Astrocyte (in vitro differentiated cells and primary cell): ENCODE measurements around the gene KDM1B. TPM values are rescaled to one million over a fixed set of nuclear protein-coding genes. Genes with fewer than 3 reads are reported as not detected.

Source experiments
- DNase-seq: peaks from one replicate; pipeline ENCODE4 v3.0.0-alpha.2; 2010; ENCODE audit warnings: low read depth
- FAIRE-seq: peaks from 2 replicates; lab custom pipeline; 2011; peaks lifted over from hg19 to GRCh38; lab: Jason Lieb, UNC
- H2AFZ ChIP-seq: 2 replicates; pipeline ENCODE4 v1.6.0; 2012; ENCODE audit warnings: low read depth, low read length, inconsistent platforms
- H3K27ac ChIP-seq: 2 replicates; pipeline ENCODE4 v1.5.1; 2011; ENCODE audit warnings: low read depth, low read length, inconsistent platforms
- H3K27me3 ChIP-seq: 2 replicates; pipeline ENCODE4 v1.6.0; 2011; ENCODE audit warnings: low read length, inconsistent platforms; ENCODE audit not compliant: insufficient read depth
- H3K36me3 ChIP-seq: 2 replicates; pipeline ENCODE4 v1.5.1; 2011; ENCODE audit warnings: low read length, inconsistent platforms; ENCODE audit not compliant: insufficient read depth
- H3K4me1 ChIP-seq: 2 replicates; pipeline ENCODE4 v1.5.1; 2011; ENCODE audit warnings: low read length, inconsistent platforms; ENCODE audit not compliant: insufficient read depth
- H3K4me2 ChIP-seq: 2 replicates; pipeline ENCODE4 v1.6.0; 2012; ENCODE audit warnings: low read length, inconsistent platforms
- H3K4me3 ChIP-seq: 2 replicates; pipeline ENCODE4 v1.5.1; 2011; ENCODE audit warnings: low read depth, mild to moderate bottlenecking, low read length, inconsistent platforms; ENCODE audit not compliant: insufficient read depth
- H3K79me2 ChIP-seq: 2 replicates; pipeline ENCODE4 v1.6.0; 2012; ENCODE audit warnings: mild to moderate bottlenecking, low read length, inconsistent platforms; ENCODE audit not compliant: insufficient read depth
- H3K9ac ChIP-seq: 2 replicates; pipeline ENCODE4 v1.6.0; 2012; ENCODE audit warnings: mild to moderate bottlenecking, low read length, inconsistent platforms
- H3K9me3 ChIP-seq: 2 replicates; pipeline ENCODE4 v1.5.1; 2012; ENCODE audit warnings: low read depth, mild to moderate bottlenecking, low read length, inconsistent platforms; ENCODE audit not compliant: insufficient read depth
- H4K20me1 ChIP-seq: 2 replicates; pipeline ENCODE4 v1.6.0; 2012; ENCODE audit warnings: low read length, inconsistent platforms; ENCODE audit not compliant: insufficient read depth
- H3K27ac Mint-ChIP-seq: one replicate; pipeline ENCODE4 v1.8.0; 2021; ENCODE audit warnings: mild to moderate bottlenecking, mixed read lengths; ENCODE audit not compliant: unreplicated experiment
- H3K27me3 Mint-ChIP-seq: one replicate; pipeline ENCODE4 v1.8.0; 2021; ENCODE audit warnings: low read depth, mixed read lengths; ENCODE audit not compliant: unreplicated experiment
- H3K36me3 Mint-ChIP-seq: one replicate; pipeline ENCODE4 v1.8.0; 2021; ENCODE audit warnings: low read depth, mixed read lengths; ENCODE audit not compliant: unreplicated experiment
- H3K4me1 Mint-ChIP-seq: one replicate; pipeline ENCODE4 v1.8.0; 2021; ENCODE audit warnings: low read depth, mixed read lengths; ENCODE audit not compliant: unreplicated experiment
- H3K4me3 Mint-ChIP-seq: one replicate; pipeline ENCODE4 v1.8.0; 2021; ENCODE audit warnings: mild to moderate bottlenecking, moderate library complexity, mixed read lengths; ENCODE audit not compliant: unreplicated experiment
- H3K9me3 Mint-ChIP-seq: one replicate; pipeline ENCODE4 v1.8.0; 2021; ENCODE audit warnings: mild to moderate bottlenecking, mixed read lengths; ENCODE audit not compliant: unreplicated experiment
- EZH2 ChIP-seq: IDR thresholded peaks from 2 replicates; pipeline ENCODE4 v1.6.1; 2012; ENCODE audit warnings: mild to moderate bottlenecking, low read length, inconsistent platforms; ENCODE audit not compliant: insufficient read depth
- total RNA-seq: library from RNA; stranded (reverse); gene quantifications from 2 replicates; pipeline ENCODE4 v1.2.1, GENCODE V29; 2021
- TF ChIP-seq, protein P1 (sequence below): IDR thresholded peaks from 2 replicates; pipeline ENCODE4 v1.5.1; 2011; ENCODE audit warnings: low read depth, mild to moderate bottlenecking, inconsistent platforms, low read length, moderate library complexity; ENCODE audit not compliant: insufficient read depth

The KDM1B gene
- total RNA-seq, 1 donor from 2014 or later: 16.5 TPM

DNA sequence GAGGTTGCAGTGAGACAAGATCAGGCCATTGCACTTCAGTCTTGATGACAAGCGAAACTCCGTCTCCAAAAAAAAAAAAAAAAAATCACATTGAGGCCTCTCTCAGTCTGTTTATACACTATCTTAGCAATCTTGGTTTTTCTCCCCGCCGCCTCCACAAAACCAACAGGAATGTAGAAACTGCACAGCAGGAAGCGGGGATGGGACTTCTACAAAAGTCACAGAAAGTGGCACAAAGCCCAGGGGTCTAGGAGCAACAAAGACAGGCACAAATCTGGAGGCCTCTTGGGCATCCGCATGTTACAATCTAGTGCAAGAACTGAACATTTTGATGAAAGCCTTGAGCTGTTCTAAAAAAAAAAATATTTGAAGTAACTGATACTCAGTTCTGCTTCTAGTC, 48.6 kb downstream of the KDM1B start:
- Histone ChIP-seq H3K36me3 (peaks cover 5% of the 10 kb centered on the region), H3K27me3 (no peaks in the 10 kb centered on the region), H3K9me3 (no peaks in the 10 kb centered on the region), H3K9ac (no peak overlapping the region), H3K4me3 (no peak overlapping the region), H2AFZ (no peak overlapping the region), H3K4me2 (peak overlapping the region; percentile 51), H3K4me1 (peaks cover 20% of the 10 kb centered on the region), H3K79me2 (no peaks in the 10 kb centered on the region), H4K20me1 (no peaks in the 10 kb centered on the region), H3K27ac (no peak overlapping the region)
- DNase-seq: peak; percentile 66
- H3K27ac Mint-ChIP-seq: peak overlapping the region; percentile 85
- H3K36me3 Mint-ChIP-seq: peaks cover 8% of the 10 kb centered on the region
- no peaks in the 10 kb centered on the region for H3K27me3 Mint-ChIP-seq
- H3K4me3 Mint-ChIP-seq: no peak overlapping the region
- no peak for TF ChIP-seq EZH2
- TF ChIP-seq, protein P1, sequence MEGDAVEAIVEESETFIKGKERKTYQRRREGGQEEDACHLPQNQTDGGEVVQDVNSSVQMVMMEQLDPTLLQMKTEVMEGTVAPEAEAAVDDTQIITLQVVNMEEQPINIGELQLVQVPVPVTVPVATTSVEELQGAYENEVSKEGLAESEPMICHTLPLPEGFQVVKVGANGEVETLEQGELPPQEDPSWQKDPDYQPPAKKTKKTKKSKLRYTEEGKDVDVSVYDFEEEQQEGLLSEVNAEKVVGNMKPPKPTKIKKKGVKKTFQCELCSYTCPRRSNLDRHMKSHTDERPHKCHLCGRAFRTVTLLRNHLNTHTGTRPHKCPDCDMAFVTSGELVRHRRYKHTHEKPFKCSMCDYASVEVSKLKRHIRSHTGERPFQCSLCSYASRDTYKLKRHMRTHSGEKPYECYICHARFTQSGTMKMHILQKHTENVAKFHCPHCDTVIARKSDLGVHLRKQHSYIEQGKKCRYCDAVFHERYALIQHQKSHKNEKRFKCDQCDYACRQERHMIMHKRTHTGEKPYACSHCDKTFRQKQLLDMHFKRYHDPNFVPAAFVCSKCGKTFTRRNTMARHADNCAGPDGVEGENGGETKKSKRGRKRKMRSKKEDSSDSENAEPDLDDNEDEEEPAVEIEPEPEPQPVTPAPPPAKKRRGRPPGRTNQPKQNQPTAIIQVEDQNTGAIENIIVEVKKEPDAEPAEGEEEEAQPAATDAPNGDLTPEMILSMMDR: no peak
- no peaks in the 10 kb centered on the region for H3K9me3 Mint-ChIP-seq
- H3K4me1 Mint-ChIP-seq: peaks cover 7% of the 10 kb centered on the region
- no peak for FAIRE-seq

DNA sequence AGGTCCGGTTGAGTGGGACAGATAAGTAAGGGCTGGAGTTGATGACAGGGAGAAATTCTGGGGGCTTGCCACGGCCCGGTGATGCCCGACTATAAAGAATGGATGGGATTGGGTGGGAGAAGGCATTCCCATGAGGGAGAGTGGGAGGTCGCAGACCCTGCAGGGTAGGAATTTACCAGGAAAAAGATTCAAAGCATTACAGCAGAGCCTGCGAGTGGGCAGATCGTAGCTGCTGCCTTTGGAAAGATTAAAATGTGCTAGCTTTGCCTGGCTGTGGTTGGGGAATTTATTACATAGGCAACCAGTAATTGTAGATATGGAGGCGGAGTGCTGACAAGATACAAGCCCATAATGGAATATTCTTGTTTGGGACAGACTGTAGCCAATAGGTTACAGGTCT, 49.5 kb downstream of the KDM1B start:
- Histone ChIP-seq H3K9ac (no peak overlapping the region), H3K27ac (no peak overlapping the region)
- H3K4me1 Mint-ChIP-seq: peaks cover 7% of the 10 kb centered on the region

DNA sequence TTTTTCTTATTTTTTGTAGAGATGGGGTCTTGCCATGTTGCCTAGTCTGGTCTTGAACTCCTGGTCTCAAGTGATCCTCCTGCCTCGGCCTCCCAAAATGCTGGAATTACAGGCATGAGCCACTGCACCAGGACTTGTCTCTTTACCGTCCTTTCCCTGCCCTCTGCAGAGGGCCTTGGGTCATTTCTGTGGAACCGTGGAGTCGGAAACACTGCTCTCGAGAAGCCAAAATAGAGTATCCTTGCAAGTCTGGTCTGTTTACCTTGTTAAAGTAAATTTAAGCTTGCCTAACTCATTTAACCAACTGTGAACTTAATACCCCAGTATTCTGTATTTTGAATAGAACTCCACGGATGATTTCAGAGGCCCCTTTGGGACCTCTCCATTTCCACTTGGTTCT, 51.4 kb downstream of the KDM1B start:
- H3K27ac Mint-ChIP-seq: no peak overlapping the region
- Histone ChIP-seq H3K79me2 (no peaks in the 10 kb centered on the region), H3K4me2 (no peak overlapping the region), H2AFZ (no peak overlapping the region), H3K9me3 (no peaks in the 10 kb centered on the region), H3K9ac (no peak overlapping the region), H3K36me3 (peaks cover under 1% of the 10 kb centered on the region), H4K20me1 (no peaks in the 10 kb centered on the region), H3K27ac (no peak overlapping the region), H3K27me3 (no peaks in the 10 kb centered on the region), H3K4me1 (peaks cover 20% of the 10 kb centered on the region), H3K4me3 (no peak overlapping the region)
- peaks cover 10% of the 10 kb centered on the region for H3K4me1 Mint-ChIP-seq
- TF ChIP-seq, protein P1: no peak
- no peak for TF ChIP-seq EZH2
- no peaks in the 10 kb centered on the region for H3K9me3 Mint-ChIP-seq
- no peaks in the 10 kb centered on the region for H3K27me3 Mint-ChIP-seq
- FAIRE-seq: no peak
- peaks cover 8% of the 10 kb centered on the region for H3K36me3 Mint-ChIP-seq
- DNase-seq: no peak
- no peak overlapping the region for H3K4me3 Mint-ChIP-seq

More for the DNA sequence above, 49.5 kb downstream of the KDM1B start:
- Histone ChIP-seq H3K79me2 (no peaks in the 10 kb centered on the region), H3K27me3 (no peaks in the 10 kb centered on the region), H3K36me3 (peaks cover 5% of the 10 kb centered on the region), H2AFZ (no peak overlapping the region), H3K4me2 (peak overlapping the region; percentile 51), H4K20me1 (no peaks in the 10 kb centered on the region), H3K4me1 (peaks cover 20% of the 10 kb centered on the region), H3K4me3 (no peak overlapping the region), H3K9me3 (no peaks in the 10 kb centered on the region)
- H3K36me3 Mint-ChIP-seq: peaks cover 8% of the 10 kb centered on the region
- no peak overlapping the region for H3K4me3 Mint-ChIP-seq
- DNase-seq (peak; percentile 33), FAIRE-seq (no peak)
- H3K9me3 Mint-ChIP-seq: no peaks in the 10 kb centered on the region
- no peak for TF ChIP-seq EZH2
- TF ChIP-seq, protein P1: no peak
- H3K27me3 Mint-ChIP-seq: no peaks in the 10 kb centered on the region
- H3K27ac Mint-ChIP-seq: peak overlapping the region; percentile 88
